CD4-positive, alpha-beta T cell treated with Interleukin-15 for 1 hour (primary cell): ENCODE data around the gene TRIM8.

Source experiments
- DNase-seq: peaks from one replicate; pipeline ENCODE4 v3.0.0-alpha.2; 2020

The TRIM8 gene

DNA sequence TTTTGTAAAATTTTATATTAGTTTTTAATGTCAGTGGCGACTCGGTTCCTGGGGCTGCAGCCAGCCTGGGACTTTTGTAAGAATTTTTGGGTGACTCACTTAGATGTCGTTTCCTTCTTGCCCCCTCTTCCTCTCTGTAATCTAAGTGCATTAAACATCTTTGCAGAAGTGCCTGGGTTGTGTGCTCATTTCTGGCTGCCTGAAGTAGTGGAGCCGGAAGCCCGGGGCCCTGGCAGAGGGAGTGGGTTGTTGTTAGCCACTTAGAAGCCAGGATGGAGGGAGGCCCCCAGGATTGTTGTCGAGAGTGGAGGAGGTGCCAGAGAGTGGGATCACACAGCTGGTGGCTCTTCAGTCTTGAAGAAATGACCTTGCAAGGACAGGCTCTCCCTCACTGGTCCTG, 11.0 kb upstream of the TRIM8 start:
- DNase-seq: peak; percentile 69

DNA sequence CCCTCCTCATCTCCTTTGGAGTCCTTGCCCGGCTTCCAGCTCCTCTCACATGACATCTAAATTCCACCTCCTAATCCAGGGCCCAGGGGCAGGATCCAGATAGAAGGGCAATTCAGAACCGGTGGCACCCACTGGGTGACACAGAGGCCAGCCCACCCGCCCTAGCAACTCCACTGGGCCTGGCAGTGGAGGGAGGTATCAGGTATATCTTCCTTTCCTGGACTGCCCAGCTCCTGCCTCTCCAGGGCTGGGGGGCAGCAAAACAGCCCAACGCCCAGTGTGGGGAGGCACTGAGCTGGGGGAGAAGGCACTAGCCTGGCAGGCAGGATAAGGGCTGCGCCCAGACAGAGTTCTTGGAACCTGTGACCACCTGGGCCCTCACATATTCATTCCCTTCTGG, 10.4 kb upstream of the TRIM8 start:
- no peak for DNase-seq

DNA sequence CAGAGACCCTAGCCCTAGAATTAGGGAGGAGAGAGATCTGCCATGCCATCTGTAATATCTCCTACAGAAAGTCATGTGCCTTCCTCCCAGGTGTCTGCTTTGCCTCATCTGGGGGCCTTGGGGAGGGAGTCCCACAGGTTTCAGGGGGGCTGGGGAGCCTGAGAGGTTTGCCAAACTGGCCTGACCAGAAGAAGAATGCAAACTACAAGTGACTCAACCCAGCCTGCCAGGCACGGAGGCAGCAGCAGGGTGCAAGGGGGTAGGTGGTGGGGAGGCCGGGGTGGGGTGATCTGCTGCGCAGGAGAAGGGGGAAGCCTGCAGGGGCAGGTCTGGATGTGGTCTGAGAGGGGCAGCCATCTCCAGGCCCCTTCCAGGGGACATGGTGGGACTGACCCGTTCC, 9.6 kb upstream of the TRIM8 start:
- DNase-seq: no peak

DNA sequence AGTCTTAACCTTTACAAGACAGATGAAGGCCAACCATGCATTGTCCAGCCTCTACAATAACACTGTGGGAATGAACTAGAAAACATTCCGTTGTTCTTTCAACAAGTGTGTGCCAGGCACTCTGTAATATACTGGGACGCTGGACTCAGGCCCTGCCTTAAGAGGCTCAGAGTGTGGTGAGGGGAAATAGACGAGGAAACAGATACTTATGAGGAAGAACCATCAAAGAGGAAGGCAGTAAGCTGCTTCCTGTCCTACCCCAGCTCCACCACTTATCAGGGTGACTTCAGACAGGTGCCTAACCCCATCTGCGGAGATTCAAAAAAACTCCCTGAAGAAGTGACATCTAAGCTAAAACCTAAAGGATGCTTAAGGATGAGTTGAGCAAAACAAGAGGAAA, 8.9 kb upstream of the TRIM8 start:
- no peak for DNase-seq

DNA sequence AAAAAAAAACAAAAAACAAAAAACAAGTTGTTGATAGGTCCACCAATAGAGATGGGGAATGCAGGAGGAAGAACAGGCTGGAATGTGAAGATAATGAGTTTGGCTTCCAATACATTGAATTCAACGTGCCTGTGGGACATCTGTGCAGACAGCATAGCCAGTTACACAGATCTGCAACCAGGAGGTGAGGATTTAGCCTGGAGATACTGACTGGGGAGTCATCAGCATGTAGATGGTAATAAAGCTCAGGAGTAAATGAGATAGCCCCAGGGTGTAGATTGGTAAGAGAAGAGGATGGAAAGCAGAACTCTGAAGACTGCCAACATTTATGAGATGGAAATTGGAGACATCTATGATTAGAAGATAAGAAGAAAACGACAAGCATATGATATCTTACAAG, 4.7 kb upstream of the TRIM8 start:
- DNase-seq: no peak

DNA sequence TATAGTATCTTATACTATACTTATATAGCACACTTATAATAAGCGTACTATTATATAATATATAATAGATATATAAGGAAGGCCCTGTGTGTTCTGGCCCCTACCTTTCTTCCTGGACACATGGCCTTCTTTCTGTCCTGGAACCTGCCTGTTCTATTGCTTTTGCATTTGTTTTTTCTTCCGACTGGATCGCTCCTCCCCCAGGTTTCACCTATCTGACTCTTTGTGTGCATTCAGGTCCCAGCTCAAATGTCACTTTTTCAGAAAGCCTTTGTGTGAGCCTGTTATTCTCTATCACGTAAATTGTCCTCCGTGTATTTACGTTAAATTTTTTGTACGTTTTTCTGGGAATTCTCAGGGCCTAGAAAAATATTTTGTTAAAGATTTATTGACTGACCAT, 2.9 kb upstream of the TRIM8 start:
- DNase-seq: no peak

DNA sequence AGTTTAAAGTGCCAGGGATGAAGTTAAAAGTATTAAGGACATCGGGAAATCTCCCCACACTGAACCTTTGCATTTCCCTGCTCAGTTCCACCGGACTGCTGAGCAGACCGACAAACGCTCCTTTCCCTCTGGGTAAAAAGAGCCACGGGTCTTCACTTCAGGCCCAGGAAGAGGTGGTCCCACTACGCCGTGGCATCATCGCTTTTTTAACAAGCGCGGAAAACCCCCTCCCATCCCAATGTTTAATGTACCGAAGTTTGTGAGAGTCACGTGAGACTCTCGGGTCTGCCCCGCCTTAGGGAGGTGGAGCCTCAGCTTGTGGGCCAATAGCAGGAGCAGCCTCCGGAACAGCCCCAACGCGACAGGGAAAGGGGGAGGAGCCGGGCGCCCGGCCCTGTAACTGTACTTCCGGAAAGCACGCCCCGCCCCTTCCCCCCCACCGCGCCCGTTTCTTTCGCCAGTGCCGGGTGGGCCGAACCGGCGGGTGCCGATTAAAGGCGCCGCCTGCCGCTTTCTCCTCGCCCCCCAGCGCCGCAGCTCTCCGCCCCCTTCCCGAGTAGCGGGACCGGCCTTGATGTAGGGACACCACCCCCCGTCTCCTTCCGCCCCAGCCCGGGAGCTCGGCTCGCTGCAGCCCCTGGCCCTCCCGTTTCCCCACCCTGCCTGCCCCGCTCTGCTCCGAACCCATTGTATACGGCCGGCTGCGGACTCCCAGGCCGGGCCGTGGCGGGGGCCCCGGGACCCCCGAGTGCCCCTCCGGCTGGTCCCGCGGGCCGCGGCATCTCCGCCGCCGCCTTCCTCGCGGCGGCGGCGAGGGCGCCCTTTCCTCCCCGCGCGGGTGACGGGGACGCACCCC, 2.2 kb upstream of the TRIM8 start:
- DNase-seq: peak; percentile 99

DNA sequence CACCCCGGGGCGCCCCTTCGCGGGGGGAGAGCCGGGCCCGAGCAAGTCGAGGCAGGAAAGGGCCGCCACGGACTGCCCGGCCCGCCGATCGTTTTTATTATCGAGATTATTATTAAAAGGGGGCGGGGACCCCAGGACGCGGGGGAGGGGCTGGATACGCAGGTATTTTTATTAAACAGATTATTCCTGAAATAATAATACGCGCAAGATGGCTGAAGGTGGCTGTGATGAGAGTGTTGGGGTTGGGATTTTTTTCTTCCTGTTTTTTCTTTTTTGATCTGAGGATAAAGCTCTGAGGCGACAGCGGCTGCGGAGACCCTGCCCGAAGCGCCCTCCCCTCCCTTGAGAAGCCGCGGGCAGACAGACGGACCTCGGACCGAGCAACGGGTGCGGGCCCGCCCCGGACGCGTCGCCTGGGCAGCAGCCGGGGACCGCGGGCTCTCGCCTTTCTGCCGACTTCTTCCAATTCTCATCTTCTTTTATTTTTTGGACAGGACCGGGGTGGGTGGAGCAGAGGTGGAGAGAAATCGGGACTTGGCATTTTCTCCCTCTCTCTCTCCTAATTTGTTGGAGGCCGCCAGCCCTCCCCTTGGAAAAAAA, 1.4 kb upstream of the TRIM8 start:
- DNase-seq: peak; percentile 48

DNA sequence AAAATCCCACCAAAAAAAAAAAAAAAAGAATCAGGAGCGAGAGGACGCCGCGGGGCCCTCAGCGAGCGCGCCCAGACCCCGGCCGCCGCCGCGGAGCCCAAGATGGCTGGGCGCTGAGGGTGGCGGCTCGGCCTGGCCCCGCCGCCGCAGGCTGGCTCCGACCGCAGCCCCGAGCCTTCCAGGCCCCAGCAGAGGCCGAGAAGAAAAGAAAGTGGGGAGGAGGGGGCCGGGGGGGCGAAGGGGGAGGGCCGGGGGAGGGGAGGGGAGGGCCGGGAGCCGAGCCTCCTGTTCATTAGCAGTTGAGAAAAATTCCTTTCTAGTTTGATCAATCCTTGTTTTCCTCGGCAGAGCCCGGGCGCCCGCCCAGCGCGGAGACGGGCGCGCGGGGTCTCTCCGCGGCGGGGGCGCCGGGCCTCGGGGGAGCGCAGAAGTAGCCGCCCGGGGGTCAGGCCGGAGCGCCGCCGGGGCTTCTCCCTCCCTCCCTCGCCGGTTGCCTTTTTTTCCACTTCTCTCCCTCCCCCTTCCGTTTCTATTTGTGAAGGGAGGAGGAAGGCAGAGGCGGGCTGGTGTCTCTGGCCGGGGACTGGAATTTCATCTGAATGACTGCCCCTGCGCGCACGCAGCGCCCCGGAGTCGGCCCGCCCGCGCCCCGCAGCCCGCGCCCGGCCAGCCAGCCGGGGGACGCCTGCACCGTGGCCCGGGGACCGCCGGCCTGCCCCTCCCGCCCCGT, 778 bp upstream of the TRIM8 start:
- peak; percentile 50 for DNase-seq

DNA sequence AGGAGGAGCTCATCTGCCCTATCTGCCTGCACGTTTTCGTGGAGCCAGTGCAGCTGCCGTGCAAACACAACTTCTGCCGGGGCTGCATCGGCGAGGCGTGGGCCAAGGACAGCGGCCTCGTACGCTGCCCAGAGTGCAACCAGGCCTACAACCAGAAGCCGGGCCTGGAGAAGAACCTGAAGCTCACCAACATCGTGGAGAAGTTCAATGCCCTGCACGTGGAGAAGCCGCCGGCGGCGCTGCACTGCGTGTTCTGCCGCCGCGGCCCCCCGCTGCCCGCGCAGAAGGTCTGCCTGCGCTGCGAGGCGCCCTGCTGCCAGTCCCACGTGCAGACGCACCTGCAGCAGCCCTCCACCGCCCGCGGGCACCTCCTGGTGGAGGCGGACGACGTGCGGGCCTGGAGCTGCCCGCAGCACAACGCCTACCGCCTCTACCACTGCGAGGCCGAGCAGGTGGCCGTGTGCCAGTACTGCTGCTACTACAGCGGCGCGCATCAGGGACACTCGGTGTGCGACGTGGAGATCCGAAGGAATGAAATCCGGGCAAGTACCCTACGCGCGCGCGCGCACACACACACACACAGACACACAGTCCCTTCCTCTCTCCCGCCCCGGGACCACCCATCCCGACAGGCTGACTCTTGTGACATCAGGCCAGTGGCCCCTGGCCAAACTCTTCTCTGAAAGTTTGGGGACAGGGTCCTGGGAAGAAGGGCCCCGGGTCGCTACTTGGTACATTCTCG, 538 bp downstream of the TRIM8 start:
- DNase-seq: peak; percentile 88

DNA sequence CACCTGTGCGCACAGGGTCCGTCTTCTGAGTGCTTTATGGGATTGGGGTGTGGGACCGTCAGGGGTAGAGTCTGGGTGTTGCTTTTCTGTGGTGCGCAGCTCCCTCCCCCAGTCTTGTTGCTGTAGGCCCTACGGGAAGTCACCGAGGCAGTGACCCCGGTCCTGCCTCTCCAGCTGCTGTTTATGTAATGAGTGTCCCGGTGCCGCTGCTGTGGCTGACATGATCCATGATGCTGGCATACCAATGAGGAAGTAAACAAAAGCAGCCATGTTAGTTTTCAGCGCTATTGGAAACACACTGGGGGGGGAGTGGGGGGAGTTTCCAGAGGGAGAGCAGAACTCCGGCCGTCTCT, 1.1 kb downstream of the TRIM8 start:
- peak; percentile 76 for DNase-seq

DNA sequence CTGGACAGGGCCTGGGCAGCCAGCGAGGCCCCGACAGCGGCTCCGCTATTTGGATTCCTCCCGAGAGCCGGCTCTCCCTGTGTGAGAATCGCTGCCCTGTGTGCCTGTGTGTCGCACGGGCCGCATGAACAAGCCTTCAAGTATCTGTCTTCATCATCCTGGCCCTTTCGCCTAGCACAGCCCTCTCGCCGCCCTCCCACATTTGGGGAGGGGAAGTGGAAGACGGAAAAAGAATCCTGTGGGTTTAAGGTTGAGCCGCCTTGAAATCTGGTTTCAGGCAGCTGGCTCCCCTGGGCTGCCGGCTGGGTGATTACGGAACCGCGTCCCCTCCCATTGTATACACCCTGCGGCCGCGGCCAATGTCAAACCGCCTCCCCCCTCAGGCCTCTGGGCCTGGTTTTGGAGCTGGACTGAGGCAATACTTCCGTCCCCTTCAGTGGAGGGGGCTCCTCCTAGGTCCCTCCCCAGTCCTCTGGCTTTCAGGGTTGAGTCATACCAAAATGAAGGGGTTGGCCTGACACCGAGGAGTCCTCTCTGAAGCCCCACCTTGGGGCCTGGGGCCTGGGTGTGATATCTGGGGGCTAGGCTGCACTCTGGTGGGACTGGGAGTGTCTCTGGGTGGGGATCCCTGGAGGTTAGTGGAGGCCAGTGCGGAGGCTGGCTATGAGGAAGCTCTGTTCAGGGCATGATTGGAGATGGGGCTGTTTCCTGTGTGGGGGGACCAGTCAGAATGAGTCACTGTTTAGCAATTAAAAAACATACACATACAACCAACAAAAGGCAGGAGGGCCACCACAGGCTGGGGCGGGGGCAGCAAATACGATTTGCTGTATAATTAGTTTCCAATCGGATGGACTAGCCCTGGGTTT, 1.7 kb downstream of the TRIM8 start:
- DNase-seq: peak; percentile 85

DNA sequence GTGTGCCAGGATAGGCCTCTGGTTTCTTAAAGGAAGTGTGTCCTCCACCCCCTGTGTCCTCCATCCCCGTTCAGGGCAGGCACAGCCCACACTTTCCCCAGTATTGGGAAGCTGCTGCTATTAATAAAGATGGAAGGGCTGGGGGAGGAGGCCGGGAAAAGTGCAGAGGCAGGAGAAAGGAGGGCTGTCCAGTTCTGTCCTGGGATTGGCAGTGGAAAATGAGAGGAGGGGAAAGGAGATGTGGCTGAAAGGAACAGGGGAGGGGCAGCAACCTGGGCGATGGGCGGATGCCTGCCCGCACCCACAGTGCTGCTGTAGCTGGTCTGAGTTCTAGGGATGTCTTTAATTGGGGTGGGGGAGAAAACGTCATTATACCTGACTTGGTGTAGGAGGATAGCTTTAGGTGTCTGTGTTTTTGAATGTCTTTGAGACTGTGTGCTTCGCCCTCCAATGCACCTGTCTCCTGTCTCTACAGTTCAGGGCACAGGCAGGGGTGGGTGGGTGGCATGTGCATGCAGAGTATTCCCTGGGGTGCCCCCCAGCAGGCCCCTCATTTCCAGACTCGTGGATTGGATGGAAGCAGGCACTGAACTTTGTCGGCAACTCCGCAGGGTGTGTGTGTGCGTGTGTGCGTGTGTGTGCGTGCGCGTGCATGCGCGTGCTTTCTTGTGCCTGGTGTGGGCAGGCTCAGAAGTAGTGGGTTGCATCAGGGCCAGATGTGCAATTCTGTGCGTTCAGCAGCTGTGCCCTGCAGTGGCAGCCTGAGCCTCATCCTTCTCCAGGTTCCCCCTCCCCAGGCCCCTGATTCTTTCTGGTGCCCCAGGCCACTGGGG, 2.5 kb downstream of the TRIM8 start:
- peak; percentile 50 for DNase-seq

DNA sequence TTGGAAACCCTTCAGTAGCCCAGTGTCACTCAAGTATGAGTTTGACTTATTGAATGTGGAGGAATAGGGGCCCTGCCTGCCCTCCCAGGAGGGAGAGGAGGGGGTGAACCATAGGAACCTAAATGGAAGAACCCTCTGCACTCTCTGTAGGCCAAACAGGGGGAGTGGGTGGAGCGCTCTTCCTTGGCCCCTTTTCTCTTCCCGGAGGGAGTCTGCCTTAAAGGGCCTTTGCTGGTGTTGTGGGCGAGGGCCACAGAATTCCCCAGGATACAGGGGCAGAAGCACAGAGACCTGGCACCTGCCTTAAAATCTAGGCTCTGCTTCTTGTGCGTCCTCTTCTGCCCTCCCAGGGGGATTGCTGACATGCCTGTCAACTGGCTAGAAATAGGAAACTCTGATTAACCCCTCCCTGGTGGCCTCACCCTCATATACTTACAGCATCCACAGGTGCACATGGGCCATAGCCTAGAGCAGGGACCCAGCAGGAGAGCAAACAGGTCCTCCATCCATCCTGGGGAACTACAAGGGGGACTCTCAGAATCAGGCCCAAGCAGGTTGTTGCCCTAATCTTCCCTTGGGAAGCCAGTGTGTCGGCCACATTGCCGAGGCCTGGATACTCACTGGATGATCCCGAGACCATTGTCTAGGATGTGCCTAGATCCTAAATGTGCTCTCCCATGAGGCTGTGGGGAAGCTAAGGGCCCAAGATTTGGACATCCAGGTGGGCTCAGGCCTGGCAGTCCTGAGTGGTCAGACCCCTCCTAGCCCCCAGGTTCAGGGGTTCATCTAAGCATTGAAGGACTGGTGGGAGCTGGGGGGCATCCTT, 3.4 kb downstream of the TRIM8 start:
- DNase-seq: no peak

DNA sequence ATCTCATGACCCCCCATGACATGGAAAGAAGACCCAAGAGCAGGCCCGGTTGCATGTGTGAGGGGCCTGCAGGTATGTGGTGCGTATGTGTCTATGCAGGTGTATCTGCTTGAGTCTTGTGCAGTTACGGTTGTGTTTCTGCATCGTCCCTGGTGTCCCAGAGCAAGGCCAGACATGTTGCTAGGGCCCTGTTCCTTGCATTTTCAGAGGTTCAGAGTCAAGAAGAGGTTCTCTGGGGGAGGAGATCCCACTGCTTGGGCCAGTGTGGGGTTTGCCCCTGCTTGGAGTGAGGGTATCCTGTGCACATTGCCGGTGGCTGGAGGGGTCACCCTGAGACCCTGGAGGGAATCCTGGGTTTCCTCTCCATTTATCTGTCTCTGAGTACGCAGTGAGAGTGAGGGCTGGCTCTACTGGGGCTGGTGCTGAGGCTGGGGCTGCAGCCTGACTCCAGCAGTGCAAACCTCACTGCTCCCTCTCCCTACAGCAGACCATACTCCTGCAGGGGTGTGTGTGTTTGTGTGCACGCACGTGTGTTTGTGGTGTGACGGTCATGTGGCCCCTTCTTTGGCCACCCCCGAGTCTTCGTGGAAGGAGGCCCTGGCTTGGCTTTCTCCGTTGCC, 4.1 kb downstream of the TRIM8 start:
- DNase-seq: no peak

DNA sequence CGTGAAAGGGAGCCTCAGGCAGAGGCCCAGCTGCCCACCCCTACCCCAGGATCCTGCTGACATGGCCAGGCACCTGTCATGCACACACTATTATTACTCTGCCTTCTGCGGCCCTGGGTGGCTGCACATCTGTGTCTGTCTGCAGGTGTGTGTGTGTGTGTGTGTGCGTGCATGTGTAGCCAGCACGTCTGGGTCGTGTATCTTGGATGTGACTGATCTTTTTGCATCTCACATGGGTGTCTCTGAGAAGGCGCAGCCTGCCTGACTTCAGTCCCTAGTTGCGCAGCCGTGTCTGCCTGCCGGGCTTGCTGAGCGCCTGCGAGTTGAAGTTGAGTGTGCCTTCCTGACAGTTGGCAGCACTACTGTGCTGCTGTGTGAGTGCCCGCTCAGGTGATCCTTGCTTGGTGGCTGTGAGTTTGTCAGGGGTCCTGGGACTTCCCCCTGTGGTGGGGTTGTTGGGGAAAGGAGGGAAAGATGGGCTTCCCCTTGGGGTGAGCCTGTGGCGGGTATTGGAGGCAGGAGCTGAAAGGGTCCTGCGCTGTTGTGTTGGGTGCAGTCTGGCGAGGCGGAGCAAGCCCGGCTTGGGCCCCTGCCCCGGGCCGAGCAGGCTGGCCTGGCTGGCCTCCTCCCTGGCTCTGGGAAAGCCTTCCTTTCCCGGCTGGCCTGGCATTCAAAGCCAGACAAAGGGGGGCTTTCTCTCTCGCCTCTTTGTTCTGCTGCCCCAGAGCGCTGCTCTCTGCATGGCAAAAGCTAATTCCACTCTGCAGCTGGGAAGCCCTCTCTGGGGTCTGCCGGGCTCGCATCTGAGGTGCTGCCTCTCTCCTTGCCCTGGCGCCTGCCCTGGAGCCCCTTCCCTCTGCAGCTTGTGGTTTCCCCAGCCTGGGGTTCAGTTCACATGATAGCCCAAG, 4.9 kb downstream of the TRIM8 start:
- DNase-seq: peak; percentile 32

DNA sequence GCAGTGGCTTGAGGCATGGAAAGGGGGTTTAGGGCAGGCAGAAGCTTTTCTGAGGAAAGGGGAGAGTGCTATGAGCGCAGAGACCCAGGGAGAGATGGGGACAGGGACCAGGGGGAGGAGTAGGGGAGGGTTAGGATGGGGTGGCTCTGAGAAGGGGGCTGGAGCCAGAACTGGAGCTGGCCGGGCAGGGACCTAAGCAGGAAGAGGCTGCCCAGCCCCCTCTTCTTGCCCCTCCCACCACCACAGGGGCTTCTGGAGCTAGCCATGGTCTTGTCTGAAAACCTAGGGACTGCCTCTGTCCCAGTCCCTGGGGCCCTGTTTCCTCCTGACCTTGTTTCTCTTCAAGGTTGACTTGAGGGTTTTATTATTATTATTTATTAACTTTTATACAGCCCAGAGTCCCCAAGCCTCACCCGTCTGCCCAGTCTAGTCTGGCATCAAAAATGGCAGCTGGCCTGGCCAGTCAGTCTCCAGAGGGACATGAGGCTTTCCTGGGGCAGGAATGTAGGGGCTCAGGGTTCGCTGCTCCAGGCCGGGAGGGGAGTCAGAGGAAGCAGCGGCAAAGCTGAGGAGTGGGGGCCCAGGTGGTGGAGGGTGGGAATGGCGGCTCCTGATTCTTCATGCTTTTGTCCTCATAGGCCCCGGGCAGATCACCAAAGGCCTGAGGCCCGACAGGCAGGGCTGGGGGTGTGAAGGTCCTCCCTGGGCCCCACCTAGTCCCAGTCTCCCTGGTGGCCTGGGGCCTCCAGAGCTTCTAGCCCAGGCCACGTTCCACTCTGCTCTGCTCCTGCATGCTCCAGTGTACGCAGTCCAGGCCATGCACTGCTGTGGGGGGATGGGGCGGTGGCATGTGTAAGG, 5.7 kb downstream of the TRIM8 start:
- no peak for DNase-seq
